Stimulated activated naive CD8-positive, alpha-beta T cell treated with anti-CD3 and anti-CD28 coated beads, Interleukin-15, Interleukin-2, amounts not matched to agents 100 U/mL and 50 U/mL, for 24 hours (primary cell): Measurements from ENCODE around the gene SCYL1.

Experiments
- ATAC-seq: fragments of 150-1000 bp; cut with Tn5 transposase; one replicate; pipeline ENCODE4 v1.10.0; 2021
- DNase-seq: peaks from one replicate; pipeline ENCODE4 v3.0.0; 2021

The SCYL1 gene

GRCh38 chr11:65585396-65586246 lies 60.7 kb downstream of the SCYL1 start:
- ATAC-seq = no peak
- no peak for DNase-seq

GRCh38 chr11:65586247-65586630 lies 61.4 kb downstream of the SCYL1 start:
- DNase-seq = no peak
- ATAC-seq = no peak

DNA sequence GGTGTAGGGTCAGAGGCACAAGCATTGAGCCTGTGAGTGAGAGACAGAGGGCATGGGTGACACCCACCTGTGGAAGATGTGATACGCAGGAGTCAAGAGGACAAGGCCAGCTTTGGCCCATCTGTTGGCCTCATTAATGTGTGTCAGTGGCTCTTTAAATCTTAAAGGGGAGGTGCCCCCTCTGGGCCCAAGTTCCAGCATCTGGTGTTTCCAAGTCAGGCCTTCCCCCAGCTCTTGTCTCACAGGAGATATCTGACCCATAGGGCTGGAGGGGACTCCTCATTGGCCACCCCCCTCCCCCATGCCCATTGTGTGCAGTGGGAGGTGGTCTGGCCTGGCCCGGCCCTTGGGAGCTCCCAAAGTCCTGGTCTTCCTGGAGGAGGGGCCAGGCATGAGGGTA lies 61.8 kb downstream of the SCYL1 start:
- DNase-seq = no peak
- ATAC-seq = no peak
